Measurements from ENCODE around the gene EN1.
A peak's percentile ranks its signal among the peaks of the same experiment; 100 is the strongest.

- TF ChIP-seq CTCF (IDR thresholded peaks at IDR 0.05; ENCODE audit: poor library complexity) (no peak), EZH2 (IDR thresholded peaks at IDR 0.05; ENCODE audit: borderline replicate concordance) (peak; percentile 90), EZH2phosphoT487 (IDR thresholded peaks at IDR 0.05; ENCODE audit: low read depth, severe bottlenecking, unreplicated experiment) (peak; percentile 72)
Observed at GRCh38 chr2:118857677-118858484, 10.4 kb upstream of the EN1 start.

All from hepatocyte (in vitro differentiated cells).